Prostate gland (tissue), 2 donors: ENCODE data around the gene MAGI2. TPM values are rescaled to one million over a fixed set of nuclear protein-coding genes. Genes with fewer than 3 reads are reported as not detected.

ENCODE experiments used
- DNase-seq: peaks from one replicate; pipeline ENCODE4 v3.0.0-alpha.2; 2019; ENCODE audit warnings: low spot score
- H3K27ac ChIP-seq, 2 donors: fragments of 200-600 bp; sonication (generic); 2 replicates each; pipeline ENCODE4 v1.5.1; 2017 to 2019
- H3K27me3 ChIP-seq: fragments of 200-600 bp; sonication (generic); replicated peaks from 2 replicates; pipeline ENCODE4 v1.5.1; 2019; ENCODE audit not compliant: insufficient read depth
- H3K36me3 ChIP-seq, 2 donors: fragments of 200-600 bp; sonication (generic); 1 replicate in 1 of 2; 2 replicates in 1 of 2; pipeline versions ENCODE4 v1.5.1 to v1.8.1; 2017 to 2019
- H3K4me1 ChIP-seq: fragments of 200-600 bp; sonication (generic); replicated peaks from 2 replicates; pipeline ENCODE4 v1.5.1; 2019
- H3K4me3 ChIP-seq, 2 donors: fragments of 200-600 bp; sonication (generic); 2 replicates each; pipeline ENCODE4 v1.5.1; 2017 to 2019
- H3K9me3 ChIP-seq: fragments of 200-600 bp; sonication (generic); 2 replicates; pipeline ENCODE4 v1.5.1; 2017
- POLR2A ChIP-seq: fragments of 450-650 bp; IDR thresholded peaks from one replicate; pipeline ENCODE4 v1.6.1; 2016; ENCODE audit warnings: antibody characterized with exemption, mild to moderate bottlenecking
- POLR2AphosphoS5 ChIP-seq: sonication (generic); formaldehyde crosslinking; IDR thresholded peaks from one replicate; pipeline ENCODE4 v1.6.1; 2017; ENCODE audit warnings: antibody characterized with exemption
- WGBS: methylation state at CpG from one replicate; pipeline ENCODE4 v1.1.5; 2018; 5-methylcytosine and 5-hydroxymethylcytosine counted together
- intact Hi-C: fragments of 100-400 bp; cut with DNase I; formaldehyde crosslinking; loops from one replicate; pipeline ENCODE4 v1.14.2; 2022
- total RNA-seq, 2 donors: library from RNA; depleted of rRNA; stranded (reverse); fragments of >200 nt; gene quantifications; one replicate each; pipeline ENCODE4 v1.1.0, GENCODE V29; 2016
- TF ChIP-seq, protein P1 (sequence below), 4 experiments: fragments of 200-600 bp in 2 of 4; fragments of 450-650 bp in 2 of 4; sonication (generic) in 2 of 4; IDR thresholded peaks; 1 replicate in 3 of 4; 2 replicates in 1 of 4; pipeline ENCODE4 v1.5.1; 2016 to 2019; ENCODE audit warnings: antibody characterized with exemption in 4 of 4, mild to moderate bottlenecking in 2 of 4, moderate library complexity in 2 of 4

The MAGI2 gene
- total RNA-seq, 2 donors from 2014 or later = 27.1 to 31.3 TPM

DNA sequence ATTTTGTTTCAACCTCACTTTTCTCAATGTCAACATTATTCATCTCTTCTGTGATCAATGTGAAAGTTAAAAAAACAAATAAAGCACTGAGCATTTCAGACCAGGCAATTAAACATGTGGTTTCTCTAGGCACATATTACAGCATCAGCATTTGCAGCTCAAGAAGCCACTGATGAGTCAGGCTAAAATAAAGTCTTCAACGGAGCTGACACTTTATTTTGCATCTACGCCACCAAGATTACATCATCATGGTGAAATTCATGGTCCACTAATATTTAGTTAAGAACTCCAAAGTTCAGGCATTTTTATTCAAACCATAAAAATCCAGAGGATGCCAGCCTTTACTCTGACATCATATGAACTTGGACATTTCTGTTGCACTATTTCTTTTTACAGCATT, 33.0 kb downstream of the MAGI2 start:
- Histone ChIP-seq H3K36me3 (no peaks in the 10 kb centered on the region), H3K27me3 (no peaks in the 10 kb centered on the region), H3K4me3 (no peak overlapping the region), H3K27ac (no peak overlapping the region), H3K9me3 (no peaks in the 10 kb centered on the region), H3K4me1 (no peaks in the 10 kb centered on the region)
- no peak for DNase-seq
- intact Hi-C loops = no loop called here
- no peak for TF ChIP-seq POLR2AphosphoS5
- TF ChIP-seq, protein P1, sequence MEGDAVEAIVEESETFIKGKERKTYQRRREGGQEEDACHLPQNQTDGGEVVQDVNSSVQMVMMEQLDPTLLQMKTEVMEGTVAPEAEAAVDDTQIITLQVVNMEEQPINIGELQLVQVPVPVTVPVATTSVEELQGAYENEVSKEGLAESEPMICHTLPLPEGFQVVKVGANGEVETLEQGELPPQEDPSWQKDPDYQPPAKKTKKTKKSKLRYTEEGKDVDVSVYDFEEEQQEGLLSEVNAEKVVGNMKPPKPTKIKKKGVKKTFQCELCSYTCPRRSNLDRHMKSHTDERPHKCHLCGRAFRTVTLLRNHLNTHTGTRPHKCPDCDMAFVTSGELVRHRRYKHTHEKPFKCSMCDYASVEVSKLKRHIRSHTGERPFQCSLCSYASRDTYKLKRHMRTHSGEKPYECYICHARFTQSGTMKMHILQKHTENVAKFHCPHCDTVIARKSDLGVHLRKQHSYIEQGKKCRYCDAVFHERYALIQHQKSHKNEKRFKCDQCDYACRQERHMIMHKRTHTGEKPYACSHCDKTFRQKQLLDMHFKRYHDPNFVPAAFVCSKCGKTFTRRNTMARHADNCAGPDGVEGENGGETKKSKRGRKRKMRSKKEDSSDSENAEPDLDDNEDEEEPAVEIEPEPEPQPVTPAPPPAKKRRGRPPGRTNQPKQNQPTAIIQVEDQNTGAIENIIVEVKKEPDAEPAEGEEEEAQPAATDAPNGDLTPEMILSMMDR (IDR thresholded peaks at IDR 0.05) = no peak
- no peak for TF ChIP-seq POLR2A
- 27% methylated on average over 2 of the region's 2 CpGs for WGBS

DNA sequence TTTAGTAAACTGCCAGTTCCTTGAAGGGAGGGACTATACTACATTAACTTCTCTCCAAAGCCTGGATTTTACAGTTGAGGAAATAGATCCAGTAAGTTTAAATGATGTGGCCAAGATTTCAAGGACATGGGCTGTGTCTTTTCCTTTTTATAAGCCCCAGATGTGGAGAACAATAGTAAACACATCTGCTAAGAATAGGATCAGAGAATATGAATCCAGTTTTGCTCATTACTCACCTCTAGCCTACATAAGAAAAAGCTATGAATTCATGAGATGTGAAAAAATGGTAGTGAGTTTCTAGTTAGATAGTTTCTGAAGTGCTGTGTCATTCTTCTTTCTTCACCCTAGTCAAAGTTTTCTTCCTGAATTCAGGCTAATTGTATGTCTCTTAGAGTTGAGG, 38.6 kb downstream of the MAGI2 start:
- TF ChIP-seq POLR2AphosphoS5 (no peak), POLR2A (no peak)
- TF ChIP-seq, protein P1 (IDR thresholded peaks at IDR 0.05) = no peak
- no peak overlapping the region for H3K4me3 ChIP-seq
- H3K4me1 ChIP-seq = no peaks in the 10 kb centered on the region
- intact Hi-C loops = no loop called here
- no peaks in the 10 kb centered on the region for H3K36me3 ChIP-seq
- H3K27me3 ChIP-seq = no peaks in the 10 kb centered on the region
- H3K27ac ChIP-seq = no peak overlapping the region
- H3K9me3 ChIP-seq = no peaks in the 10 kb centered on the region
- DNase-seq = no peak

DNA sequence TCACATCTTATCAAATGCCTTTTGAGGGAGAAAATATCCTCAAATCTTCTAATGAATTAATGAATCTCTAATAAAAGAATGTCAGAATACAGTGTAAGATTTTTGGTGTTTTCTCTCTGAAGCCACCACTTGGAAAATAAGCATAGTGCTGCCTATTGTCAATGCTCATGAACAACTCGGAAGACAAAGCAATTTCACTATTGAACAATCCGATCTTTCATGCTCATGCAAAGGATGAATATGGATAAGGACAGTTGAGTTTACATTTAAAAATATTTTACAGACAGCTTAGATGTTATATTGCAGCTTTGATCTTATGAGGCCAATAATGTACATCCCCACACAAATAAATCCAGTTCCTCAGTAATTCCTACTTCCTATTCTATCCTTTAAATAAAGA, 40.6 kb downstream of the MAGI2 start:
- Histone ChIP-seq H3K27ac (no peak overlapping the region), H3K4me1 (no peaks in the 10 kb centered on the region), H3K27me3 (no peaks in the 10 kb centered on the region), H3K36me3 (no peaks in the 10 kb centered on the region), H3K9me3 (no peaks in the 10 kb centered on the region), H3K4me3 (no peak overlapping the region)
- DNase-seq = no peak
- TF ChIP-seq POLR2A = no peak
- TF ChIP-seq, protein P1 (IDR thresholded peaks at IDR 0.05) = no peak
- TF ChIP-seq POLR2AphosphoS5 = no peak
- intact Hi-C loops = no loop called here
- 90% methylated on average over 2 of the region's 2 CpGs for WGBS

DNA sequence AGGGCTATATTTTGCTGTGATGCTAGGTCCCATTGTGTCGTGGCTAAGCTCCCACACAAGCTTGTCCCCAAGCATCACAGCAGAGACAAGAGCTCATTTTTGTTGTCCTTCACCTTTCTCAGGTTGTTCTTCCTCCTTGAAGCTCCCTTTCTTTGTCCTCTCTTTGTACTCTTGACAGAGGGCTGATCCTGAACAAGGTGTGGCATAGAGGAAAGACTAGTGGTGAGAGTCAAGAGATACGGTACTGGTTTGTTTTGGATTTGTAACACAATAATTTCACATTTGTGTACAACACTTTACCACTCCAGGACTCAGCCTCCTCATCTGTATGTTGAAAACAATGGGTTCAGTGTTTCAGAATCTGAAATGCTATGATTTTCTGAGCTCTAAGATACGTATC, 41.0 kb downstream of the MAGI2 start:
- H3K4me1 ChIP-seq = no peaks in the 10 kb centered on the region
- WGBS = 83% methylated on average over 3 of the region's 3 CpGs
- H3K4me3 ChIP-seq = no peak overlapping the region
- no peak overlapping the region for H3K27ac ChIP-seq
- H3K9me3 ChIP-seq = no peaks in the 10 kb centered on the region
- H3K36me3 ChIP-seq = no peaks in the 10 kb centered on the region
- TF ChIP-seq POLR2A = no peak
- TF ChIP-seq, protein P1 (IDR thresholded peaks at IDR 0.05) = no peak
- no peak for TF ChIP-seq POLR2AphosphoS5
- H3K27me3 ChIP-seq = no peaks in the 10 kb centered on the region
- no peak for DNase-seq
- intact Hi-C loops = no loop called here

DNA sequence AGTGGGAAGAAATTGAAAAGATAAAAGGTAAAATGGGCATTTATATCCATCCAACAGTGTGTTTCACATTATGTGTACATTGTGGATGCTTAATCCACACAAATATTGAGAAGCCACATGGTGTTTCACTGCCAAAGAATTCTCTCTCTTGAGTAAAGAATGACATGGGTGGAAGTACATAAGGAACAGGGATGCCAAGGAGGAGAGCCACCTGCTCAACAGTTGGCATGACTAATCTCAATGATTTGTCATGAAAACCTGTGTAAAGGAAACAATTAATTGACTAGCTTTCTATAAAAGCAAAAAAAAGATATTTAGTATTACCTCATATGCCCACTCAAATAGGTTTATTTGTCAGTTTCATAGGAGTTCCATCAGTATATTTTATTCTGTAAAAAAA, 43.1 kb downstream of the MAGI2 start:
- no peak for DNase-seq
- Histone ChIP-seq H3K9me3 (no peaks in the 10 kb centered on the region), H3K36me3 (no peaks in the 10 kb centered on the region), H3K4me1 (no peaks in the 10 kb centered on the region), H3K4me3 (no peak overlapping the region), H3K27me3 (no peaks in the 10 kb centered on the region), H3K27ac (no peak overlapping the region)
- TF ChIP-seq, protein P1 (IDR thresholded peaks at IDR 0.05) = no peak
- no peak for TF ChIP-seq POLR2A
- no peak for TF ChIP-seq POLR2AphosphoS5
- intact Hi-C loops = no loop called here
